ENCODE data around the gene RRAS2. TPM values are rescaled to one million over a fixed set of nuclear protein-coding genes. Genes with fewer than 3 reads are reported as not detected.
"Not testable (repeated sequence)": the region's sequence is repeated elsewhere in the genome, so short reads cannot be mapped to it uniquely, and the experiment has no call there.

Gene RRAS2
- polyA plus RNA-seq, 2 donors = 9.6 to 10.9 TPM

DNA sequence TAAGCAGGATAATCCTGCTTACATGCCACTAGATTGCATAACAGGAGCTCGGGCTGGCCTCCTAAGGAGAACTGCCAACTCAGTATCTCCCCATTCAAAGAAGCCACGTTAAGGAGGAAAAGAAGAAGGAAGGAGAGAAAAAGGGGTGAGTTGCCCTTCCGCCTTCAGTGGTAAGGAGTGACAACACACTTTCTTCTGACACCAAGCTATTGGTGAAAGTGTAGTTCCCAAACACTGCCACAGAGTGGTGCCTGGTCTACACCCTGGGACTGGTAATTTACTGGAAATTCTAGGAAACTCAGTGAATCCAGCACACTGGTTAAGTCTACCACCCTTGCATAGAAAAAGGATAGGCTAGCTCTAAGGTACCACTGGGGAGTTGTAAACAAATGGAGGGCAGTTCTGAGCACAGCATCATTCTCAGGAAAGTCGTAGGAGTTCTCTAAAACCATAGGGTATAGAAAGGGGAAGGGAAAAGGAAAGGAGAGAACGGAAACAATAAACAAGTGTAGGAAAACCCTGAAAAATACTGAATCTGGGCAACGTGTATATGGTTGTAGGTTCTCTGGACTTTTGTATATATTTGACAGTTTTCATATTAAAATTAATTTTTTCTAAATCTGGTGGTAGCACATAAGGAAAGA is 58.2 kb downstream of the RRAS2 start:
- no peak overlapping the region for H3K4me3 ChIP-seq (ENCODE audit: low read depth in 1 of 2, low read length in 2 of 2)
- peak overlapping the region in 1 of 2 donors; percentile 16 for H3K27ac ChIP-seq (ENCODE audit: low read depth in 2 of 2, low read length in 1 of 2)
- no peaks in the 10 kb centered on the region for H3K4me1 ChIP-seq (ENCODE audit: control insufficient read depth in 2 of 2, insufficient read depth in 2 of 2, low read length in 1 of 2)
- no peaks in the 10 kb centered on the region for H3K9me3 ChIP-seq (ENCODE audit: control insufficient read depth in 2 of 2, insufficient read depth in 1 of 2, low read depth in 1 of 2, low read length in 1 of 2)
- no peaks in the 10 kb centered on the region for H3K27me3 ChIP-seq (ENCODE audit: control insufficient read depth in 1 of 2, insufficient read depth in 2 of 2, low read length in 2 of 2)
- no peaks in the 10 kb centered on the region for H3K36me3 ChIP-seq (ENCODE audit: control insufficient read depth in 2 of 2, insufficient read depth in 2 of 2, low read length in 1 of 2)
- 33 to 38% methylated on average over 6 of the region's 6 CpGs for WGBS, 2 donors

DNA sequence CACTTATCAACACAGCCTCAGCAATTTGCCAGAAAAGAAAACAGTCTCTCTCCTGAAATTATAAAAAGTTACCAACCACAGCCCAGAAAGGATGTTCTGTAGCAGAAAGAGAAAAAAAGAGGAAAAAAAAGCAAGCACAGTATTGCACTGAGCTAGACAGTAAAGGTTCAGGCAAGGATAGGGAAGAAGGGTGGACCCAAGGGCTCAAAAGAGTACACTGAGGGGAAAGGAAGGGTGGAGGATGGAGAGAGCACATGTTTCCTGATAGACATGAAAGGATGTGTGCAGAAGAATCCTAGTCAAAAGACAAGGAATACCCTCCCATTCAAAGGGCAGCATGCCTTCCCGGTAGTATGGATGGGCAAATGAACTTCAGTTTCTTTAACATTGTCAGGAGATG is 59.1 kb downstream of the RRAS2 start:
- no peaks in the 10 kb centered on the region for H3K36me3 ChIP-seq (ENCODE audit: control insufficient read depth in 2 of 2, insufficient read depth in 2 of 2, low read length in 1 of 2)
- no peaks in the 10 kb centered on the region for H3K9me3 ChIP-seq (ENCODE audit: control insufficient read depth in 2 of 2, insufficient read depth in 1 of 2, low read depth in 1 of 2, low read length in 1 of 2)
- WGBS, 2 donors = 73 to 92% methylated on average over 1 of the region's 1 CpG
- no peak overlapping the region for H3K4me3 ChIP-seq (ENCODE audit: low read depth in 1 of 2, low read length in 2 of 2)
- H3K4me1 ChIP-seq (ENCODE audit: control insufficient read depth in 2 of 2, insufficient read depth in 2 of 2, low read length in 1 of 2) = no peaks in the 10 kb centered on the region
- no peak overlapping the region for H3K27ac ChIP-seq (ENCODE audit: low read depth in 2 of 2, low read length in 1 of 2)
- no peaks in the 10 kb centered on the region for H3K27me3 ChIP-seq (ENCODE audit: control insufficient read depth in 1 of 2, insufficient read depth in 2 of 2, low read length in 2 of 2)

DNA sequence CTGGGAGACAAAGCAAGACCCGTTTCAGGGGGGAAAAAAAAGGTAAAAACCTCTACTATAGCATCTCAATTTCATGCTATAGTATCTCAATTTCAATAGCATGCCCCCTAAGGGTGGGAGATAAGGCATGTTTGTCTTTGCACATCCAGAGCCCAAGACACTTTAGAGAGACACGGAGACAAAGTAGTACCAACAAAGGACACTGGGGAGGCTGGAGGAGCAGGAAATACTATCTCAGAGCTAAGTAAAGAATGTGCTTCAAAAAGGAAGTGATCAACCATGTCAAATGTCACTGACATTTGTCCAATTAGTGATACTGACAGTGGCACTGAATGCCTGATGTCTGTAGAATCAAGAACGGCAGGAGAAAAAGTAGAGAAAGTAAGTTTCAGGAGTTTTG is 68.6 kb downstream of the RRAS2 start:
- H3K27ac ChIP-seq (ENCODE audit: low read depth in 2 of 2, low read length in 1 of 2) = no peak overlapping the region
- no peak overlapping the region for H3K4me3 ChIP-seq (ENCODE audit: low read depth in 1 of 2, low read length in 2 of 2)
- no peaks in the 10 kb centered on the region for H3K27me3 ChIP-seq (ENCODE audit: control insufficient read depth in 1 of 2, insufficient read depth in 2 of 2, low read length in 2 of 2)
- H3K36me3 ChIP-seq (ENCODE audit: control insufficient read depth in 2 of 2, insufficient read depth in 2 of 2, low read length in 1 of 2) = peaks cover 0 to 3% of the 10 kb centered on the region in 2 donors
- H3K4me1 ChIP-seq (ENCODE audit: control insufficient read depth in 2 of 2, insufficient read depth in 2 of 2, low read length in 1 of 2) = no peaks in the 10 kb centered on the region
- H3K9me3 ChIP-seq (ENCODE audit: control insufficient read depth in 2 of 2, insufficient read depth in 1 of 2, low read depth in 1 of 2, low read length in 1 of 2) = no peaks in the 10 kb centered on the region
- 89 to 91% methylated on average over 3 of the region's 3 CpGs for WGBS, 2 donors

- Histone ChIP-seq H3K27me3 (ENCODE audit: control insufficient read depth in 1 of 2, insufficient read depth in 2 of 2, low read length in 2 of 2) (no peaks in the 10 kb centered on the region), H3K9me3 (ENCODE audit: control insufficient read depth in 2 of 2, insufficient read depth in 1 of 2, low read depth in 1 of 2, low read length in 1 of 2) (no peaks in the 10 kb centered on the region), H3K4me1 (ENCODE audit: control insufficient read depth in 2 of 2, insufficient read depth in 2 of 2, low read length in 1 of 2) (no peaks in the 10 kb centered on the region), H3K4me3 (ENCODE audit: low read depth in 1 of 2, low read length in 2 of 2) (no peak overlapping the region), H3K27ac (ENCODE audit: low read depth in 2 of 2, low read length in 1 of 2) (no peak overlapping the region), H3K36me3 (ENCODE audit: control insufficient read depth in 2 of 2, insufficient read depth in 2 of 2, low read length in 1 of 2) (peaks cover 0 to 3% of the 10 kb centered on the region in 2 donors)
- 49 to 70% methylated on average over 2 of the region's 2 CpGs for WGBS, 2 donors
These were observed 70.6 kb downstream of the RRAS2 start for GRCh38 chr11:14288189-14288935.

- H3K4me1 ChIP-seq (ENCODE audit: control insufficient read depth in 2 of 2, insufficient read depth in 2 of 2, low read length in 1 of 2); H3K36me3 ChIP-seq (ENCODE audit: control insufficient read depth in 2 of 2, insufficient read depth in 2 of 2, low read length in 1 of 2); H3K27me3 ChIP-seq (ENCODE audit: control insufficient read depth in 1 of 2, insufficient read depth in 2 of 2, low read length in 2 of 2); H3K9me3 ChIP-seq (ENCODE audit: control insufficient read depth in 2 of 2, insufficient read depth in 1 of 2, low read depth in 1 of 2, low read length in 1 of 2); H3K27ac ChIP-seq (ENCODE audit: low read depth in 2 of 2, low read length in 1 of 2); H3K4me3 ChIP-seq (ENCODE audit: low read depth in 1 of 2, low read length in 2 of 2): not testable (repeated sequence)
- WGBS, 2 donors = 83% methylated on average over 1 of the region's 1 CpG; no CpG with 5 or more reads in 1 of the 2 donors
These were observed 80.1 kb downstream of the RRAS2 start for GRCh38 chr11:14278869-14279268.

DNA sequence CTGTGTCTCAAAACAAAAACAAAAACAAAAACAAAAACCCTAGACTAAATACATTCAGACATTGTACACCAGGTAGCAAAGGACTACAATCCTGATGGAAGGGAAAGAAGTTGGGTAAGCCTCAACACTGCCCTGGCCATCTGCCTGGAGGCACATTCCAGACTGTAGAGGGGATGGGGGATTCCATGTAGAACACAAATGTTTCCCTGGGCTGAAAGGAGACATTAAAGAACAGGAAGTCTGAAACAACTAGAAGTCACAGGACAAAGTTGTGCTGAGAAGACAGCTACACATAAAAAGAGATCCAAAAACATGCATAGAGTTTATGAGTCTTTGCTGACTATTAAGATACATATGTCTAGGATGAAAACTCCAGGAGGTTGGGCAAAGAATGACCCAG is 83.9 kb downstream of the RRAS2 start:
- Histone ChIP-seq H3K4me3 (ENCODE audit: low read depth in 1 of 2, low read length in 2 of 2) (no peak overlapping the region), H3K4me1 (ENCODE audit: control insufficient read depth in 2 of 2, insufficient read depth in 2 of 2, low read length in 1 of 2) (no peaks in the 10 kb centered on the region), H3K36me3 (ENCODE audit: control insufficient read depth in 2 of 2, insufficient read depth in 2 of 2, low read length in 1 of 2) (no peaks in the 10 kb centered on the region), H3K9me3 (ENCODE audit: control insufficient read depth in 2 of 2, insufficient read depth in 1 of 2, low read depth in 1 of 2, low read length in 1 of 2) (no peaks in the 10 kb centered on the region), H3K27me3 (ENCODE audit: control insufficient read depth in 1 of 2, insufficient read depth in 2 of 2, low read length in 2 of 2) (no peaks in the 10 kb centered on the region), H3K27ac (ENCODE audit: low read depth in 2 of 2, low read length in 1 of 2) (no peak overlapping the region)

DNA sequence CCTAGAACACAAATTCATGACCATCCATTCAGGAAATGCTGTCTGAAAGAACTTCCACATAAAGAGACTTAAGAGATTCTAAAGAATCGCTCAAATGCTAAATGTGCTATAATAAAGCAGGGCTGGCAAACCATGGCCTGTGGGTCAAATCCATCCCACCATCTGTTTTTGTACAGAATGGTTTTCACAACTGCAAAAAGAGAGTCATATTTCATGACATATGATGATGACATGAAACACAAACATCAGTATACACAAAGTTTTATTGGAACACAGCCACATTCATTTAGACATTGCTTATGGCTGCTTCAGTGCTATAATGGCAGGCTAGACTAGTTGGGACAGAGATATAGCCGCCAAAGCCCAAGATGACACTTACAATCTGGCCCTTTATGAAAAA is 85.1 kb downstream of the RRAS2 start:
- Histone ChIP-seq H3K4me3 (ENCODE audit: low read depth in 1 of 2, low read length in 2 of 2) (no peak overlapping the region), H3K36me3 (ENCODE audit: control insufficient read depth in 2 of 2, insufficient read depth in 2 of 2, low read length in 1 of 2) (no peaks in the 10 kb centered on the region)
- WGBS, 2 donors = 85 to 87% methylated on average over 2 of the region's 2 CpGs

DNA sequence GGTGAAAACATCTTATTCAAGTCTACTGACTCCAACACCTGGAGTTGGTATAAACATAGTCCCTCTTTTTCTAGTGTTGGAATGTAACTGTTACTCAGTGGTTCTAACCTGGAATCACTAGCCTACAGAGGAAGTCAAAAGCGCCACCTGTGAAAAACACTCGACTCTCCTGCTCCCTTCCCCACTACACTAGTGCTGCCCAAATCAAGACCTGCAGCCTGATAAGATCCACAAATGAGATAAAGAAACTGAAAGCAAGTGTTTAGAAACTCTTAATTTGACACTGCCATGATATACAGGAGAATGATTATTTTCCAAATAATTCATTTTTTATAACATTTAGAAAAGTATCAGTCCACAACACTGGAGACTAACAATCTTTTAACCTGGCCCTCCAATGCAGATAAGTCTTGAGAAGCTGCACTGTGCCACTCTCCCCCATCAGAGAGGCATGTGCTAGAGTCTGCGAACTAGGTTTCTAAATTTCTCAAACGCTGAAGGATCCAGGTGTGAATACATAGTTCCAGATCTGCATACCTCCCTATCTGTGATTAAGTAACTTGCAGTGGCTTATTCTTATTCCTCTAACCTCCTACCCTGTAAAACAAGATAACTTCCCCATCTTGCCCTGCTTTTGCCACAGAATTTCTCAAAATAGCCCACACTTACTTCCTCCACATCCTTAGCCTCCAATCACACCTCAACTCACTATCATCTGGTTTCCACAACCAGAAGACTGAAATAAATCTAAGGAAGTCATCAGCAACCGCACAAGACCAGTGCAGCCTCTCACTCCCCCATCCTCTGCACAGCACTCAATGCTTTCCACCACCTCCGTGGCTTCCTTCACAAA is 88.1 kb downstream of the RRAS2 start:
- Histone ChIP-seq H3K27me3 (ENCODE audit: control insufficient read depth in 1 of 2, insufficient read depth in 2 of 2, low read length in 2 of 2) (no peaks in the 10 kb centered on the region), H3K27ac (ENCODE audit: low read depth in 2 of 2, low read length in 1 of 2) (no peak overlapping the region), H3K4me3 (ENCODE audit: low read depth in 1 of 2, low read length in 2 of 2) (no peak overlapping the region), H3K4me1 (ENCODE audit: control insufficient read depth in 2 of 2, insufficient read depth in 2 of 2, low read length in 1 of 2) (no peaks in the 10 kb centered on the region), H3K9me3 (ENCODE audit: control insufficient read depth in 2 of 2, insufficient read depth in 1 of 2, low read depth in 1 of 2, low read length in 1 of 2) (no peaks in the 10 kb centered on the region), H3K36me3 (ENCODE audit: control insufficient read depth in 2 of 2, insufficient read depth in 2 of 2, low read length in 1 of 2) (no peaks in the 10 kb centered on the region)
- WGBS, 2 donors = 58 to 61% methylated on average over 6 of the region's 6 CpGs

More for the DNA sequence above, 85.1 kb downstream of the RRAS2 start:
- no peak overlapping the region for H3K27ac ChIP-seq (ENCODE audit: low read depth in 2 of 2, low read length in 1 of 2)
- H3K9me3 ChIP-seq (ENCODE audit: control insufficient read depth in 2 of 2, insufficient read depth in 1 of 2, low read depth in 1 of 2, low read length in 1 of 2) = no peaks in the 10 kb centered on the region
- no peaks in the 10 kb centered on the region for H3K27me3 ChIP-seq (ENCODE audit: control insufficient read depth in 1 of 2, insufficient read depth in 2 of 2, low read length in 2 of 2)
- no peaks in the 10 kb centered on the region for H3K4me1 ChIP-seq (ENCODE audit: control insufficient read depth in 2 of 2, insufficient read depth in 2 of 2, low read length in 1 of 2)

DNA sequence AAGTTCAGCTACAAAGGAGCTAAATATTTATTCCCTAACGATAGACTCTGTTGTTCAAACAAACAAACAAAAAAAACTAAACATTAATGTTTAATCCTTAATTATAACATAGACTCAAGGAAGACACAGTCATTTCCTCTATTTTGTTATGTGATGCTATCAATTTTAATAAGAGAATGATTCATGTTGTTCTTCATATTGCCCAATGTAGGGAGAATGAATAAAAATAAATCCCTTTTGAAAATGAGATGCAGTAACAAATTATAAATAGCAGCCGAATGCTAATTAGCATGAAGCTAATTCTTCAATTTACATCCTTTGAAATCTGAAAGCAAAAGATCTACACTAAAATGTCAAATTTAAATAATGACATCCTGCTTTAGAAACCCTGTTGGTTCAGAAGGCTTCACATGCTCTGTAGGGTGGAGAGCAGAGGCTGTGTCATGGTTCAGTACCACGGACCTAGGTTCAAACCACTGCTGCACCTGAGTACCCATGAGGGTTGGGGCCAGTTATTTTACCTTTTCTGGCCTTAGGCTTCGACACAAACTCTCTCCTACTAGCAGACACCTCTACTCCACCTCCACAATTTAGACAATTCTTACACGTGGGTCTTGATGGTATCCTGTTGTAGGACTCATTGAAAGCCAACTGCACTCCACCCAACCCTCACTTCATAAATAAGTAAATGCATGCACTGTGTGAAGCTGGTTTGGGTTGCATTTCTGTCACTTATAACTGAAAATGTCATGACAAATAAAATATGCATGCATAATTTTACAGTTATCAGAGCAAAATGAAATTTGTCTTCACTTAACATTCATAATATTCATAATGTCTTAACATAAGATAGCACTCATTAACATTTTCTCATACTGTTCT is 89.0 kb downstream of the RRAS2 start:
- peaks cover 0 to 3% of the 10 kb centered on the region in 2 donors for H3K9me3 ChIP-seq (ENCODE audit: control insufficient read depth in 2 of 2, insufficient read depth in 1 of 2, low read depth in 1 of 2, low read length in 1 of 2)
- H3K36me3 ChIP-seq (ENCODE audit: control insufficient read depth in 2 of 2, insufficient read depth in 2 of 2, low read length in 1 of 2) = no peaks in the 10 kb centered on the region
- WGBS, 2 donors = 76 to 81% methylated on average over 5 of the region's 5 CpGs
- no peaks in the 10 kb centered on the region for H3K4me1 ChIP-seq (ENCODE audit: control insufficient read depth in 2 of 2, insufficient read depth in 2 of 2, low read length in 1 of 2)
- no peak overlapping the region for H3K4me3 ChIP-seq (ENCODE audit: low read depth in 1 of 2, low read length in 2 of 2)
- no peaks in the 10 kb centered on the region for H3K27me3 ChIP-seq (ENCODE audit: control insufficient read depth in 1 of 2, insufficient read depth in 2 of 2, low read length in 2 of 2)
- H3K27ac ChIP-seq (ENCODE audit: low read depth in 2 of 2, low read length in 1 of 2) = no peak overlapping the region

Data from esophagus (tissue), 2 donors.